Stimulated activated CD8-positive, alpha-beta memory T cell treated with anti-CD3 and anti-CD28 coated beads, Interleukin-2, amount 100 ng/mL, for 1 hour (primary cell): Measurements from ENCODE around the gene FDX1.

Experiments
- DNase-seq, 2 donors: peaks; one replicate each; pipeline ENCODE4 v3.0.0-alpha.2; 2020; ENCODE audit warnings: low read depth in 2 of 2

The FDX1 gene

GRCh38 chr11:110467556-110467955 lies 37.8 kb downstream of the FDX1 start:
- DNase-seq: no peak

- no peak for DNase-seq
These were observed 38.4 kb downstream of the FDX1 start for GRCh38 chr11:110468121-110468520.

DNA sequence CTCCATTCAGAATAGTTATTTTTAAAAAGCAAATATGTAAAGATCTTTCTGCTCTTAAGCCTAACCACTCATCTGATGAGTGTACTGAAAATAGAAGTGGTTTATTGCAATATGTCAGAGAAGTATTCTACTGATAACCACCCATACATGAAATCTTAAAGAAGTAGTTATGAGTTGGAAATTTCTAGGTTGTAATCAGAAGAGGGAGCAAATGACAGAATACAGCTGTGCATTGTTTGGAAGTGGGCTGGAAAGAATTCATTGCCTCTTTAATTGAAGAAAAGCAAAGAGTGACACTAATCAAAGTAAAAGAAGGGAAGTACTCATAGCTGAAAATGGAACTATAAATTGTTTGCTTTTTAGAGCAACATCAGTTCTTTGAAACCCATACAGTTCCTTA lies 39.4 kb downstream of the FDX1 start:
- no peak for DNase-seq

DNA sequence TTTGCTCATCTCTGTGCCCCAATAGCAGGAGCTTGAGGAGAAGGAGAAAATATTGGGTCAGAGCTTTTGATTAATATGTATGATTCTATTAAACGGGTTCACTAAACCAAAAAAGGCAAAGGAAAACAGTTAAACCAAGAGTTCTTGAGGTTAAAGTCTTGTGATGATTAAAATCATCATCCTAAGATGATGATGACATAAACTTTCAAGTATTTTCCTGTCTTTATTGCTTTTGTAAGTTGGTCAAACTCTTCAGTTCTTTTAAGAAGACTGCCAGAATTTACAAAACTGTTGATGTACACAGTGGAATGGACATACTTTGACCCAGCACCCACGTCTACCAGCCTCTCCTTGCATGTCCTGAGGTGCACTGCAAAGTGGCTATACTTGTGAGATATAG lies 41.0 kb downstream of the FDX1 start:
- DNase-seq: no peak

- DNase-seq: no peak
These were observed 41.6 kb downstream of the FDX1 start for GRCh38 chr11:110471371-110471770.

DNA sequence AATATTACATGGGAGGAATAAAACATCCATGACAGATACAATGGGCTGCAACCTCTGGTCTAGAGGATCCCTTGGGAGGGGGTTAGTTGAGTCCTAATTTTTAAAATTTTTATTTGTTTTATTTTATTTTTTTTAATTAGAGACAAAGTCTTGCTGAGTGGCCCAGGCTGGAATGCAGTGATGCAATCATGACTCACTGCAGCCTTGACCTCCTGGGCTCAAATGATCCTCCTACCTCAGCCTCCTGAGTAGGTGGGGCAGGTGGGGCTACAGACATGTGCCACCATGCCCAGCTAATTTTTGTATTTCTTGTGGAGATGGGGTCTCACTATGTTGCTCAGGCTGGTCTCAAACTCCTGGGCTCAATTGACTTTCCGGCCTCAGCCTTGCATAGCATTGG lies 43.1 kb downstream of the FDX1 start:
- no peak for DNase-seq

DNA sequence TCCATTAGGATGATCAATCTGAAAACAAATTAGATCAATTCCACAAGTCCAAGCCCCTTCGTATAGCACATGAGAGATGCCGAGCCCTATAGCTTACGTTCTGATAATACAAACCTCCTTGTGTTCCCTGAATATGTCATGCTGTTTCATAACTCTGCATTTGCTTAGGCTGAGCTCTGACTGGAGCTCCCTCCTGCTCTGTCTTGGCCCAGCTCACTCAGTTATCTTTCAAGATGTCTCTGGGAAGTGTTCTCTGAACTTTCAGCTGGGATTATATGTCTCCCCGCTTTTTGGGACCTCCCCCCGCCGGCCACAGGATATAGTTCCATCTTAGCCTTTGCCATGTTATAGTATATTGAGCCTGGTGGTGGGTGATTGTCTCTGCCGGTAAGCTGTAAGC lies 44.0 kb downstream of the FDX1 start:
- DNase-seq: no peak

DNA sequence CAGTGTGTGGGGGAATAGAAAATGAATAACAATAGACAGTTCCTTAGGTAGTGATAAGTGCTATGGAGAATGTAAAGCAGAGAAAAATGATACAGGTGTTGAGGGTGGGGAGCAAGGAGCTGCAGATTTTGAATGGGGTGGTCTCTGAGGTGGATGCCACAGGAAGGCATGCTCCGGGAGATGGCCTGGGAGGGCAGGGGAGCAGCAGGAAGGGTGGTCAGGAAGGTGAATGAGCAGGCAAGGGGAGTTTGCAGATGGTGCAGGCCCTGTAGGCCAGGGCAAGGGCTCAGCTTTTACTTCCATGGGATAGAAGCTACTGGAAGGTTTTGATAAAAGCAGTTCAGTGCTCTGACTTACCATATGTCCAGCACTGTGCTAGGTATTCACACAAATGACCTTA lies 44.8 kb downstream of the FDX1 start:
- DNase-seq: no peak

GRCh38 chr11:110475671-110476070 lies 45.9 kb downstream of the FDX1 start:
- no peak for DNase-seq

GRCh38 chr11:110478410-110478809 lies 48.7 kb downstream of the FDX1 start:
- DNase-seq: no peak

GRCh38 chr11:110479108-110480101 lies 49.7 kb downstream of the FDX1 start:
- DNase-seq: no peak

GRCh38 chr11:110481523-110481922 lies 51.8 kb downstream of the FDX1 start:
- DNase-seq: no peak

DNA sequence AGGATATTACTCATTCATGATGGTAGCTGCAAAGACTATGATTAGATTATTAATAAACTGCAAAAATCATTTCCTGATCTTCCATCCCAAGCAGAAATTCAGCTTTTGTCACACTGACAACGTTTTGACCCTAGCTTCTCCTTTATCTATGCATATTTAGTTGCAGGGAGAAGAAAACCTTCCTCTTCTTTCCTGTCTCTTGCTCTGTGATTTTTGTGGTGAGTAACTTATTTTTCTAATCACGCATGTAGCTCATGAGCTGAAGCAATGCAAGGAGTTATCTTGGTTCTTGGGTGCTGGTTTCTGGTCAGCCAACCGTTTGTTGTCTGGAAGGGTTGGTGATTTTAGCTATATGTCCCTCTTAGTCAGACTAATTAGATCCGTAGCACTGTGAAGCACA lies 56.4 kb downstream of the FDX1 start:
- DNase-seq: no peak

- DNase-seq: no peak
These were observed 58.7 kb downstream of the FDX1 start for GRCh38 chr11:110488446-110488845.

DNA sequence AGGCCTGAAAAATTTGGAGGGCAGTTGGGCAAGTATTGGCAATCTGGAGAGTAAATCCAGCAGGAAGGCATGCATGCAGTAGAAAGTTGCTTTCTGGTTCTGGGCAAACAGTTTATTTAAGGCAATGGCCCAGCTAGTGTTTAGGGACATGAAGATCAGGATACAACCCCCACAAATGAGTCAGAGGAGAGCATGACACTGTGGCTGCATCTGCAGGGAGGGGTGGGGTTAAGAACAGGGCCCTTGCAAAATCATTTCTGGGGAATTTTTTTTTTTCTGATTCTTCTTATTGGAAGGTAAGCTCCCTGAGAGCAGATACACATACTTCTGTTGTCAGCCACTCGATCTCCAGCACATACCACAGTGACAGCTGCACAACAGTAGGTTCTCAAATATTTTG lies 61.1 kb downstream of the FDX1 start:
- no peak for DNase-seq

DNA sequence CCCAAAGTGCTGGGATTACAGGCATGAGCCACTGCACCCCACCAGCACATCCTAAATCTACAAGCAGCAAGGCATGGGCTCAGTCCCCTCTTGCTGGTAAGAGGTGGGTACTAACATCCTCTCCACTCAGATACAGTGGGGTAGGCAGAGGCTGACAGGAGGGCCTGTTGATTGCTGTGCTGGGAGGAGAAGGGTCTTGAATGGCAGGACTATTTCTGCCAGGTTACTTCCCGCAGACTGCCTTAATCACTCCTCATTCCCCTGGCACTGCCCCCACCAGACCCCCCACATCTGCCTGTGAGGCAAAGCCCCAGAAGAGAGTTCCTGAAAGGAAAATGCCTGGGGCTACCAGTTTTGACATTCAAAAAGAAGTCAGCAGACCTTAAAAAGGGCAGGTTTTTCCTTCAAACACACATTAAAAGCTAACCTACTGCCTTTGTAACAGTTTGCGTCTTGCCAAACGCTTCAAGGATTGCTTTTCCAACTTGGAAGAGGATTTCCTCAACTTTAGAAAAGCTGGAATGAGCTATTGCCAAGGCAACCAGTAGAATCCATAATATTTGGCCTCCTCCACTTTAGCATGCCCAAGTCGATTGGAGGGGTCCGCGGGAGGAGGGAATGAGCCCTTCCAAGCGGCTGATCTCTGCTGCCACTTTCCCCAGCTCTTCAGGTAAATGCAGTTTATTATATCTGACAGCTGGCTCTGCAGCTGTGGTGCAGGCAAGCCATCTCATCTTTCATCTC lies 62.0 kb downstream of the FDX1 start:
- DNase-seq: no peak

DNA sequence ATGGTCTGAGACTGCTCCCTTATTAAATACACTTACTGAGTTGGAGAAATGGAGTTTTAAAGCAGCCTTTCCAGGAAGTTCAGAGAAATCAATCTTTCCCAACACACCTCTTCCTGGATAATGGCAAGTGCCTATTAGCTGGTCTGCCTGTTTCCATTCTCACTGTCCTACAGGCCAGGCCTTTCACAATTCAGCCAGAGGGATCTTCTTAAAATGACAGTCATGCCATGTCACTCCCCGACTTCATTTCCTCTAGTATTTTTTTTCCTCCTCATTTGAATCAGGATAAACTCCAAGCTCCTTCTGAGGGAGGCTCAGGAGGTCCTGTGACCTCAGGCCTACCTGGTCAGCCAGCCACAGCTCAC lies 62.6 kb downstream of the FDX1 start:
- DNase-seq: no peak

DNA sequence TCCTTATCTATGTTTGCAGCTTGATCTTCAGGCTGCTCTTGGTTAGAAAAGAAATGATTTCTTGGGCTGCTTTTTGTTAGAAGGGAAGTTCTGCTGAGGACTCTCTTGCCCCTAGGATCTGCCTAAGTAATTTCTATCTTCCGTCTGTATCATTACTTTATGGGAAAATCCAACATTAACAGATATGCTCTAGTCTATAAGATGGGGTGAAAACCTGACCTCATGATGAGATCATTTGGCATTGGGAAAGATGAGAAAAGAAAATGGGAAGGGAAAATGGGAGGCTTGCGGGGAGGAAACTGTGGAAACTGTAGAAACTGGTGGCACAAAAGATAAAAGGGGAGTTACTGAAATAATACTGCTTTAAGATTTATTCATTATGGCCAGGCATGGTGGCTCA lies 63.6 kb downstream of the FDX1 start:
- DNase-seq: no peak

DNA sequence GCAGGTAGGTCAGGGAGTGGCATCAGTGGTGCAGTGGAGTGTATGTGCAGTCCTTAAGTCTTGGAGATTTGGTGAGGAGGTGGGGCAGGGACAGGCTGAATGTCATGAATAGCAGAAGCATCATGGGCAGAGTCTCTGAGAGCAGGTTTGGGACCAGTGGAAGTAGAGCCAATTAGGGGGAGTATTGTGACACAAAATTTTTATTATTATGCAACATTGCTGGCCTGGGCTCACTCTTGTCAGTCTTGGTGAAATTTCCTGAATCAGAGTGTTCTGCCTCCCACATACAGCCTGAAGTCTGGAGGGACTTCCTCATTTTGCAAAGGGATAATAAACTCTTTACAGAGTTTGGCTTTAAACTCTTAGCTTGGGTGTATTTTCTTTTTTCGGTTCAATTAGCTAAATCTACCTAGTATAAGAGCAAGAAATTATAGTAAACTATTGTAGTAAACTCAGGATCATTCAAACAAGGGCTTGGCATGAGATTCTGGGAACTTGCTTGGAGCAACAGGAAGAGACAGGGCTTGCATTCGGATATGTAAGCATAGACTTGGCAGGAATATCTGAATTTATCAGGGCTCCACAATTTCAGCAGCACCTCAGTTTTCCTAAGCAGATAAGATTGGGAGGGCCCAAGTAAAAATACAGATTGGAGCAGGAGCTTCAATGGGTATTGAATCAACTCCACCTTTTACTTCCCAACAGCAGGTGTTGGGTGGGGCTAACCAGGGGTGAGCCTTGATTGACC lies 67.7 kb downstream of the FDX1 start:
- no peak for DNase-seq

GRCh38 chr11:110501428-110501827 lies 71.7 kb downstream of the FDX1 start:
- DNase-seq: no peak

- no peak for DNase-seq
These were observed 76.0 kb downstream of the FDX1 start for GRCh38 chr11:110505528-110506284.

- DNase-seq: no peak
These were observed 77.6 kb downstream of the FDX1 start for GRCh38 chr11:110507328-110507727.
